Measurements from ENCODE around the gene DIPK1B. TPM values are rescaled to one million over a fixed set of nuclear protein-coding genes. Genes with fewer than 3 reads are reported as not detected.

DIPK1B gene
- total and polyA plus RNA-seq, 10 of the 15 experiments (the other 5 are each of a cell fraction or from before 2014, with no cell fraction given), result 0.08 to 0.28 (median 0.13) TPM; not detected in 3

DNA sequence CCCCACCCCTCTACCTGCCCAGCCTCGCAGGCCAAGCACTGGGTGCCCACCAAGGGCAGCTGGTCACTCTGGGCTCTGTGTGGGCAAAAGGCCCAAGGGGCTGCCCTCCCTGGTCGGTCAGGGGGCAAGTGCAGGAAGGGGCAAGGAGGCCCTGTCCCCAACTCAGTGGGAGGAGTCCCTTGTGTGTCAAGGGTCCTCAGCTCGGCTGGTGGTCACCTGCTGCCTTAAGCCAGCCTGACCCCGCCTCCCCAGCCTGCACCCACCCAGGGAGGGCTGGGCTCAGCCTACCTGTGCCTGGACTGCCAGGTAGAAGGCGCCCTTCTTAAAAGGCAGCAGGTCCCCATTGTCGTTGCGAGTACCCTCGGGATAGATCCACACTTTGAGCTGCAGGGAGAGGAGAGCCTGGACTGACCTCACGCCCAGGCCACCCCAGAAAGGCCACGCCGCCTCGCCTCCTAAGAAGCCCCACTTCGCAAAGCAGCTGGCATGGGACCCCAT is 36.0 kb upstream of the DIPK1B start:
- WGBS (ENCODE audit: insufficient coverage, insufficient replicate concordance, low lambda C conversion rate, missing lambda C conversion rate), result 77% methylated on average over 13 of the region's 13 CpGs
- intact Hi-C loops (cut with micrococcal nuclease; ENCODE audit: unreplicated experiment), result no loop called here
- Histone ChIP-seq H3K4me1 (ENCODE audit: control insufficient read depth, insufficient read depth, low read length) (no peaks in the 10 kb centered on the region), H3K4me2 (ENCODE audit: control insufficient read depth, insufficient read depth) (no peak overlapping the region), H3K9me3 (replicated peaks; ENCODE audit: control insufficient read depth, insufficient read depth, low read length) (no peaks in the 10 kb centered on the region), H3K27ac (ENCODE audit: control insufficient read depth, insufficient read depth) (no peak overlapping the region), H3K79me2 (ENCODE audit: control insufficient read depth, insufficient read depth, low read length) (no peaks in the 10 kb centered on the region), H4K20me1 (ENCODE audit: control insufficient read depth, insufficient read depth) (no peaks in the 10 kb centered on the region), H3K9ac (ENCODE audit: control insufficient read depth, insufficient read depth, low read length) (no peak overlapping the region), H3K27me3 (replicated peaks in 1 of 2; ENCODE audit: control insufficient read depth in 2 of 2, insufficient read depth in 2 of 2, low read length in 1 of 2) (no peaks in the 10 kb centered on the region), H3K4me3 (no peak overlapping the region), H2AFZ (ENCODE audit: control insufficient read depth, low read depth, low read length) (no peak overlapping the region), H3K36me3 (ENCODE audit: control insufficient read depth in 2 of 2, insufficient read depth in 2 of 2, low read length in 1 of 2) (no peaks in the 10 kb centered on the region; a peak in 1 of 4 replicates)
- ChIA-PET RAD21 (ENCODE audit: unreplicated experiment) (interaction anchor here (0.9 kb wide), 1 partner anchor 189 kb away, joined by 4 read pairs; no protein-coding TSS in a partner anchor), SMC1A (ENCODE audit: uncharacterized antibody, unreplicated experiment) (interaction anchor here (1.1 kb wide), 1 partner anchor 42 kb away, joined by 3 read pairs; no protein-coding TSS in a partner anchor), POLR2A (no interaction called here), CTCF (no interaction called here)
- DNase-seq (ENCODE audit: low read depth, low spot score) (no peak), FAIRE-seq (no peak), ATAC-seq (no peak)
- TF ChIP-seq SUPT20H (IDR thresholded peaks at IDR 0.05; ENCODE audit: borderline replicate concordance, control insufficient read depth, low read depth, low read length) (no peak), MTA3 (IDR thresholded peaks at IDR 0.05; ENCODE audit: borderline replicate concordance, low read length) (no peak), NR2C2 (IDR thresholded peaks at IDR 0.05; ENCODE audit: borderline replicate concordance, control insufficient read depth, insufficient read length, low read depth) (no peak), MEF2B (IDR thresholded peaks at IDR 0.05; ENCODE audit: partially characterized antibody, poor library complexity, severe bottlenecking) (no peak), SPI1 (IDR thresholded peaks at IDR 0.05; ENCODE audit: borderline replicate concordance, insufficient read depth, low read depth, low read length) (no peak)
- TF ChIP-seq, protein P1, sequence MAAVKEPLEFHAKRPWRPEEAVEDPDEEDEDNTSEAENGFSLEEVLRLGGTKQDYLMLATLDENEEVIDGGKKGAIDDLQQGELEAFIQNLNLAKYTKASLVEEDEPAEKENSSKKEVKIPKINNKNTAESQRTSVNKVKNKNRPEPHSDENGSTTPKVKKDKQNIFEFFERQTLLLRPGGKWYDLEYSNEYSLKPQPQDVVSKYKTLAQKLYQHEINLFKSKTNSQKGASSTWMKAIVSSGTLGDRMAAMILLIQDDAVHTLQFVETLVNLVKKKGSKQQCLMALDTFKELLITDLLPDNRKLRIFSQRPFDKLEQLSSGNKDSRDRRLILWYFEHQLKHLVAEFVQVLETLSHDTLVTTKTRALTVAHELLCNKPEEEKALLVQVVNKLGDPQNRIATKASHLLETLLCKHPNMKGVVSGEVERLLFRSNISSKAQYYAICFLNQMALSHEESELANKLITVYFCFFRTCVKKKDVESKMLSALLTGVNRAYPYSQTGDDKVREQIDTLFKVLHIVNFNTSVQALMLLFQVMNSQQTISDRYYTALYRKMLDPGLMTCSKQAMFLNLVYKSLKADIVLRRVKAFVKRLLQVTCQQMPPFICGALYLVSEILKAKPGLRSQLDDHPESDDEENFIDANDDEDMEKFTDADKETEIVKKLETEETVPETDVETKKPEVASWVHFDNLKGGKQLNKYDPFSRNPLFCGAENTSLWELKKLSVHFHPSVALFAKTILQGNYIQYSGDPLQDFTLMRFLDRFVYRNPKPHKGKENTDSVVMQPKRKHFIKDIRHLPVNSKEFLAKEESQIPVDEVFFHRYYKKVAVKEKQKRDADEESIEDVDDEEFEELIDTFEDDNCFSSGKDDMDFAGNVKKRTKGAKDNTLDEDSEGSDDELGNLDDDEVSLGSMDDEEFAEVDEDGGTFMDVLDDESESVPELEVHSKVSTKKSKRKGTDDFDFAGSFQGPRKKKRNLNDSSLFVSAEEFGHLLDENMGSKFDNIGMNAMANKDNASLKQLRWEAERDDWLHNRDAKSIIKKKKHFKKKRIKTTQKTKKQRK (IDR thresholded peaks at IDR 0.05; ENCODE audit: low read depth, low read length), result no peak
- TF ChIP-seq, protein P2, sequence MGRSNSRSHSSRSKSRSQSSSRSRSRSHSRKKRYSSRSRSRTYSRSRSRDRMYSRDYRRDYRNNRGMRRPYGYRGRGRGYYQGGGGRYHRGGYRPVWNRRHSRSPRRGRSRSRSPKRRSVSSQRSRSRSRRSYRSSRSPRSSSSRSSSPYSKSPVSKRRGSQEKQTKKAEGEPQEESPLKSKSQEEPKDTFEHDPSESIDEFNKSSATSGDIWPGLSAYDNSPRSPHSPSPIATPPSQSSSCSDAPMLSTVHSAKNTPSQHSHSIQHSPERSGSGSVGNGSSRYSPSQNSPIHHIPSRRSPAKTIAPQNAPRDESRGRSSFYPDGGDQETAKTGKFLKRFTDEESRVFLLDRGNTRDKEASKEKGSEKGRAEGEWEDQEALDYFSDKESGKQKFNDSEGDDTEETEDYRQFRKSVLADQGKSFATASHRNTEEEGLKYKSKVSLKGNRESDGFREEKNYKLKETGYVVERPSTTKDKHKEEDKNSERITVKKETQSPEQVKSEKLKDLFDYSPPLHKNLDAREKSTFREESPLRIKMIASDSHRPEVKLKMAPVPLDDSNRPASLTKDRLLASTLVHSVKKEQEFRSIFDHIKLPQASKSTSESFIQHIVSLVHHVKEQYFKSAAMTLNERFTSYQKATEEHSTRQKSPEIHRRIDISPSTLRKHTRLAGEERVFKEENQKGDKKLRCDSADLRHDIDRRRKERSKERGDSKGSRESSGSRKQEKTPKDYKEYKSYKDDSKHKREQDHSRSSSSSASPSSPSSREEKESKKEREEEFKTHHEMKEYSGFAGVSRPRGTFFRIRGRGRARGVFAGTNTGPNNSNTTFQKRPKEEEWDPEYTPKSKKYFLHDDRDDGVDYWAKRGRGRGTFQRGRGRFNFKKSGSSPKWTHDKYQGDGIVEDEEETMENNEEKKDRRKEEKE (IDR thresholded peaks at IDR 0.05), result no peak
- TF ChIP-seq, protein P3, sequence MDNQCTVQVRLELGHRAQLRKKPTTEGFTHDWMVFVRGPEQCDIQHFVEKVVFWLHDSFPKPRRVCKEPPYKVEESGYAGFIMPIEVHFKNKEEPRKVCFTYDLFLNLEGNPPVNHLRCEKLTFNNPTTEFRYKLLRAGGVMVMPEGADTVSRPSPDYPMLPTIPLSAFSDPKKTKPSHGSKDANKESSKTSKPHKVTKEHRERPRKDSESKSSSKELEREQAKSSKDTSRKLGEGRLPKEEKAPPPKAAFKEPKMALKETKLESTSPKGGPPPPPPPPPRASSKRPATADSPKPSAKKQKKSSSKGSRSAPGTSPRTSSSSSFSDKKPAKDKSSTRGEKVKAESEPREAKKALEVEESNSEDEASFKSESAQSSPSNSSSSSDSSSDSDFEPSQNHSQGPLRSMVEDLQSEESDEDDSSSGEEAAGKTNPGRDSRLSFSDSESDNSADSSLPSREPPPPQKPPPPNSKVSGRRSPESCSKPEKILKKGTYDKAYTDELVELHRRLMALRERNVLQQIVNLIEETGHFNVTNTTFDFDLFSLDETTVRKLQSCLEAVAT (IDR thresholded peaks at IDR 0.05), result no peak
- BruUV-seq (replicated peaks), result no TSS peak
- in situ Hi-C loops (cut with MboI), result no loop called here

Measured in GM12878 (cell line).